ENCODE data around the gene ARFGEF2.

The ARFGEF2 gene

DNA sequence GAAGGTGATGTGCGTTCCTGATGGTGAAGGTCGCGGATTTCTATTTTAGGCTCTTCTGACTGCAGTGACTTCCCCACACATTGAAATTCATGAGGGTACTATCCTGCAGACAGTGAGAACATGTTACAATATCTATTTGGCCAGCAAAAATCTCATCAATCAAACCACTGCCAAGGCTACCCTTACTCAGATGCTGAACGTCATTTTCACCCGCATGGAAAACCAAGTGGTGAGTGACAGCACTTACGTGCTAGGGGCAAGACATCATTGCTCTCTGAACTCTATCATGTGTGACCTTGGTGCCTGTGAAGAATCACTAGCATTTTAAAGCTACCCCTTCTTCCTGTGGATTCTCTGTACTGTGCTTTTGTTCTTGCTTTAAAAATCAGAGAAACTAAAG lies 31.1 kb downstream of the ARFGEF2 start:
- H3K9me3 ChIP-seq (ENCODE audit: severe bottlenecking), result no peaks in the 10 kb centered on the region
- no peak overlapping the region for H3K27ac ChIP-seq
- TF ChIP-seq, protein P1, sequence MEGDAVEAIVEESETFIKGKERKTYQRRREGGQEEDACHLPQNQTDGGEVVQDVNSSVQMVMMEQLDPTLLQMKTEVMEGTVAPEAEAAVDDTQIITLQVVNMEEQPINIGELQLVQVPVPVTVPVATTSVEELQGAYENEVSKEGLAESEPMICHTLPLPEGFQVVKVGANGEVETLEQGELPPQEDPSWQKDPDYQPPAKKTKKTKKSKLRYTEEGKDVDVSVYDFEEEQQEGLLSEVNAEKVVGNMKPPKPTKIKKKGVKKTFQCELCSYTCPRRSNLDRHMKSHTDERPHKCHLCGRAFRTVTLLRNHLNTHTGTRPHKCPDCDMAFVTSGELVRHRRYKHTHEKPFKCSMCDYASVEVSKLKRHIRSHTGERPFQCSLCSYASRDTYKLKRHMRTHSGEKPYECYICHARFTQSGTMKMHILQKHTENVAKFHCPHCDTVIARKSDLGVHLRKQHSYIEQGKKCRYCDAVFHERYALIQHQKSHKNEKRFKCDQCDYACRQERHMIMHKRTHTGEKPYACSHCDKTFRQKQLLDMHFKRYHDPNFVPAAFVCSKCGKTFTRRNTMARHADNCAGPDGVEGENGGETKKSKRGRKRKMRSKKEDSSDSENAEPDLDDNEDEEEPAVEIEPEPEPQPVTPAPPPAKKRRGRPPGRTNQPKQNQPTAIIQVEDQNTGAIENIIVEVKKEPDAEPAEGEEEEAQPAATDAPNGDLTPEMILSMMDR (IDR thresholded peaks at IDR 0.05; ENCODE audit: low read depth, low read length), result no peak
- H3K36me3 ChIP-seq, result peaks cover 74% of the 10 kb centered on the region
- no peak overlapping the region for H3K4me3 ChIP-seq (ENCODE audit: low read depth, low read length)
- no peaks in the 10 kb centered on the region for H3K27me3 ChIP-seq (ENCODE audit: insufficient read depth, low read depth, severe bottlenecking)
- no peak for DNase-seq

DNA sequence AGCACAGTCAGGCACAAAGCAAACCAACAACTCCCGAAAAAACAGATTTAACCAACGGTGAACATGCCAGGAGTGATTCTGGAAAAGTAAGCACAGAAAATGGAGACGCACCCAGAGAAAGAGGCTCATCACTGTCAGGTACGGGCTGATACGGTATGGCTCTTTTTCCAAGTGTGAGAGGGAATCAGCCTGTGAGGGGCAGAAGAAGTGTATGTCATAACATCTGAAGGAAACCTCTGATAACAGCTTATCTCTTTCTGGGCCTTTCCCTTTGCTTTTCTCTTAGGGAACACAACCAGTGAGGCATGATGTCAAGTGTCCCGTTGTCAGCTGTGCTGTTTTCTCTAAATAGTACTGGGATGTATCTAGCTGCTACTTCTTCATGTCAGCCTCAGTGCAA lies 32.1 kb downstream of the ARFGEF2 start:
- Histone ChIP-seq H3K36me3 (peaks cover 73% of the 10 kb centered on the region), H3K9me3 (ENCODE audit: severe bottlenecking) (no peaks in the 10 kb centered on the region), H3K27ac (no peak overlapping the region), H3K4me3 (ENCODE audit: low read depth, low read length) (no peak overlapping the region), H3K27me3 (ENCODE audit: insufficient read depth, low read depth, severe bottlenecking) (no peaks in the 10 kb centered on the region)
- no peak for DNase-seq
- TF ChIP-seq, protein P1 (IDR thresholded peaks at IDR 0.05; ENCODE audit: low read depth, low read length), result no peak

DNA sequence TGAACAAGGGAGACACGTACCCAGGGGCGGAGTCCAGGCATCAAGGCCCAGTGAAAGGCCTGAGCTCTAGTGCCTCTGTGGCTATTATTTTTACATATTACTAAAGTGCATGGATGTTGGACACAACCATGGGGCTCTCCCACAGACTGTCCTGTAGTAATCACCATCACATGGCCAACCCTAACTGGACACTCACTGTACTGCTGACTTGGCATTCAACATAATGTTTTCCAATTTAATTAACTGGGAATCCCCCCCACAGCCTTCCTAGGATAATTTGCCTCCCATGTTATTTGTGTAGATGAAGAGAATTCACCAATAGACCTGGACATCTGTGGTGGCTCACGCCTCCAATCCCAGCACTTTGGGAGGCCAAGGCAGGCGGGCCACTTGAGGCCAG lies 34.5 kb downstream of the ARFGEF2 start:
- H3K9me3 ChIP-seq (ENCODE audit: severe bottlenecking), result no peaks in the 10 kb centered on the region
- no peak overlapping the region for H3K4me3 ChIP-seq (ENCODE audit: low read depth, low read length)
- TF ChIP-seq, protein P1 (IDR thresholded peaks at IDR 0.05; ENCODE audit: low read depth, low read length), result no peak
- H3K36me3 ChIP-seq, result peaks cover 73% of the 10 kb centered on the region
- no peaks in the 10 kb centered on the region for H3K27me3 ChIP-seq (ENCODE audit: insufficient read depth, low read depth, severe bottlenecking)
- H3K27ac ChIP-seq, result no peak overlapping the region
- DNase-seq, result no peak

DNA sequence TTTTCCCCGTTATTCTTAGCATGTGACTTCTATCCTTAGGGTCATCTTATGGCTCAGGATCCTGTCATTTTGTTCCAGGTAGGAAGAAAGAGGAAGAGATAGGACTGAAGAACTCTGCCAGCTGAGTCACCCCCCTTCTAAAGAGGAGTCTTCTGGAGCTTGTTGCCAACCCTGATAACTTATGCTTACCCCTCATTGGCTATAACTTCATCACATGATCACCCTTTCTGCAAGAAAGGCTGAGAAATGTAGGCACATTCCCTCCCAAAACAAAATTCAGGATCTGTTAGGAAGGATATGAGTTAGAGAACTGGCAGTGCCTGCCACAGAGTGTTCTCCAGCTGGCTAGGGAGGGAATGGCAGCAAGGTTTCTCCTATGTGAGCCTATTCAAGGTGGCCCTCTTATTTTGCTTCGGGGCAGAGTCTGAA lies 35.6 kb downstream of the ARFGEF2 start:
- Histone ChIP-seq H3K4me3 (ENCODE audit: low read depth, low read length) (no peak overlapping the region), H3K27me3 (ENCODE audit: insufficient read depth, low read depth, severe bottlenecking) (no peaks in the 10 kb centered on the region), H3K36me3 (peaks cover 68% of the 10 kb centered on the region), H3K9me3 (ENCODE audit: severe bottlenecking) (no peaks in the 10 kb centered on the region), H3K27ac (no peak overlapping the region)
- TF ChIP-seq, protein P1 (IDR thresholded peaks at IDR 0.05; ENCODE audit: low read depth, low read length), result no peak
- no peak for DNase-seq

DNA sequence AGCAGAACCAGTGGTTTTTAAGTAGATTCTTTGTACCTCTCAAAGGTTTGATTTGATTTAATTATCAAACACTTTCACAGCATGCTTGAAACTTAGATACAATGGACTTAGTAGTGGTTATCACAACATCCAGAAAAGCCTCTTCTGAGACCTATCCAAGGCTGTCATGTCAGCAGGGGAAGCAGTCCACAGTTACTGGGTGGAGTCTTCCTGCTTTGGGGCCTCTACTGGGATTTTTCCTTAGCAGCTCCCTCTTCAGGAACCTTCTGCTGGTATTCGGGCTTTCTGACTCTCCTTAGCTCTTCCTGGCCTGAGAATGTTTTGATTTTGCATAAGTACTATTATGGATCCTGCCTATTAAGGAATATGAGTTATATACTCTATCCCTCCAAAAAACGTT lies 36.0 kb downstream of the ARFGEF2 start:
- DNase-seq, result no peak
- peaks cover 67% of the 10 kb centered on the region for H3K36me3 ChIP-seq
- no peaks in the 10 kb centered on the region for H3K9me3 ChIP-seq (ENCODE audit: severe bottlenecking)
- H3K27ac ChIP-seq, result no peak overlapping the region
- H3K27me3 ChIP-seq (ENCODE audit: insufficient read depth, low read depth, severe bottlenecking), result no peaks in the 10 kb centered on the region
- no peak overlapping the region for H3K4me3 ChIP-seq (ENCODE audit: low read depth, low read length)
- TF ChIP-seq, protein P1 (IDR thresholded peaks at IDR 0.05; ENCODE audit: low read depth, low read length), result no peak

DNA sequence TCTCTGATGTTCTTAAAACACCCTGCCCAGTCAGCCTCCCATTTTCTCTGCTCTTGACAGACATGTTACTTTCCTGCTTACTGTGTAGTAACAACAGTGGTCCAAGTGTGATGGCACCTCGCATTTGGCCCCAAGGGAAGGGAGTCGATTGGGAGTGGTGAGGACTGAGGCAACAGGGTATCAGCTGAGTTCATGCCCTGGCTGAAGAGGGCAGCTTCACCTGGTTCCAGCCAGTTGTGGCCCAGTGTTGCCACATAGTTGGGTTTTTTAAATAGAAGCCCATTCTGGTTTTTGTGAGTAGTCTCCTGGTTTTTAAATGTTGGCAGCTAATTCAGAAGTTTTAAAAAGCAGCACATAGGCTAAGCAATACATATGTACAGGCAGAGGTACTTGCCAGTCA lies 37.2 kb downstream of the ARFGEF2 start:
- DNase-seq, result no peak
- Histone ChIP-seq H3K36me3 (peaks cover 68% of the 10 kb centered on the region), H3K27me3 (ENCODE audit: insufficient read depth, low read depth, severe bottlenecking) (no peaks in the 10 kb centered on the region), H3K9me3 (ENCODE audit: severe bottlenecking) (no peaks in the 10 kb centered on the region), H3K27ac (no peak overlapping the region), H3K4me3 (ENCODE audit: low read depth, low read length) (no peak overlapping the region)
- TF ChIP-seq, protein P1 (IDR thresholded peaks at IDR 0.05; ENCODE audit: low read depth, low read length), result no peak

All from WERI-Rb-1 (cell line).